Body of pancreas (tissue), 4 donors: ENCODE data around the gene ARL8B. TPM values are rescaled to one million over a fixed set of nuclear protein-coding genes. Genes with fewer than 3 reads are reported as not detected.

Experiments used
- ATAC-seq: fragments of 150-250 bp; one replicate; pipeline ENCODE4 v1.9.1; 2016
- DNase-seq, 4 donors: peaks; one replicate each; pipeline ENCODE4 v3.0.0-alpha.2; 2019
- H3K27ac ChIP-seq, 4 donors: fragments of 200-600 bp; sonication (generic); 1 replicate in 3 of 4; 2 replicates in 1 of 4; pipeline versions ENCODE4 v1.5.1 to v1.6.1; 2016 to 2019; ENCODE audit warnings: mild to moderate bottlenecking in 1 of 4, mixed read lengths in 1 of 4, moderate library complexity in 1 of 4
- H3K27me3 ChIP-seq, 2 donors: fragments of 200-600 bp; sonication (generic); one replicate each; pipeline ENCODE4 v1.6.0; 2016; ENCODE audit warnings: mild to moderate bottlenecking in 1 of 2
- H3K36me3 ChIP-seq, 2 donors: fragments of 200-600 bp; sonication (generic); replicated peaks in 1 of 2; 2 replicates each; pipeline ENCODE4 v1.5.1; 2016; ENCODE audit warnings: low read depth in 2 of 2; ENCODE audit not compliant: insufficient read depth in 1 of 2
- H3K4me1 ChIP-seq: fragments of 200-600 bp; sonication (generic); one replicate; pipeline ENCODE4 v1.6.0; 2016
- H3K4me3 ChIP-seq, 2 donors: fragments of 200-600 bp; sonication (generic); 1 replicate in 1 of 2; 2 replicates in 1 of 2; pipeline ENCODE4 v1.5.1; 2016 to 2019
- H3K9me3 ChIP-seq, 3 donors: fragments of 200-600 bp; sonication (generic); 1 replicate in 2 of 3; 2 replicates in 1 of 3; pipeline ENCODE4 v1.5.1; 2016
- POLR2A ChIP-seq, 3 donors: fragments of 450-650 bp; IDR thresholded peaks; one replicate each; pipeline ENCODE4 v1.6.1; 2016; ENCODE audit warnings: antibody characterized with exemption in 3 of 3, mild to moderate bottlenecking in 2 of 3
- WGBS, 2 donors: methylation state at CpG; one replicate each; pipeline ENCODE4 v1.1.5; 2017; 5-methylcytosine and 5-hydroxymethylcytosine counted together
- intact Hi-C: fragments of 100-400 bp; cut with DNase I; formaldehyde crosslinking; loops from one replicate; pipeline ENCODE4 v1.15.1; 2023
- total RNA-seq, 2 donors: library from RNA; depleted of rRNA; stranded (reverse); fragments of >200 nt; gene quantifications; one replicate each; pipeline ENCODE4 v1.1.0, GENCODE V29; 2016
- TF ChIP-seq, protein P1 (sequence below), 7 experiments: fragments of 450-650 bp in 4 of 7; fragments of 200-600 bp in 3 of 7; sonication (generic) in 3 of 7; IDR thresholded peaks; one replicate each; pipeline ENCODE4 v1.5.1; 2016 to 2019; ENCODE audit warnings: antibody characterized with exemption in 7 of 7

The ARL8B gene
- total RNA-seq, 2 donors from 2014 or later = 21.0 to 30.3 TPM

- ATAC-seq = no peak
Measured at GRCh38 chr3:5160940-5161858, 39.1 kb downstream of the ARL8B start.

DNA sequence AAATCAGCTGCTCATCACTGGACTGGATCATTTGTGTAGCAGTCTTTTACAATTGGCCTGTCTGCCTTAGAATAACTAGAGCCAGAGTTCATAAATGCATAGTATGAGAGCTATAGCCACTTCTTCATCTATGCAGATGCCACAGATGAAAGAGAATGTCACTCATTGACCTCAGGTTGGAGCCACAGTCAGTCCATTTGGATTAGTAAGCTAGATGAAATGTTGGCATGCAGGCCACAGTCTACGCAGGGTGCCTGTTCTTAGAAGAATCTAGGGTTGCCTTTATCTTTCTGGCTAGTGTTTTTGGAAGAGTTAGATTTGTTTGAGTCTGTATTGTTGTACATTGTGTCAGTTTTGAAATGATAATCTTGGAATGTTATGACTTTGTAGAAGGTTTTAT, 40.0 kb downstream of the ARL8B start:
- 47 to 52% methylated on average over 1 of the region's 1 CpG for WGBS, 2 donors
- H3K36me3 ChIP-seq = no peaks in the 10 kb centered on the region
- no peak overlapping the region for H3K27ac ChIP-seq
- intact Hi-C loops = no loop called here
- DNase-seq (no peak), ATAC-seq (no peak)
- H3K27me3 ChIP-seq = no peaks in the 10 kb centered on the region
- peaks cover 27% of the 10 kb centered on the region for H3K4me1 ChIP-seq
- no peaks in the 10 kb centered on the region for H3K9me3 ChIP-seq
- TF ChIP-seq POLR2A (IDR thresholded peaks at IDR 0.05) = no peak
- TF ChIP-seq, protein P1, sequence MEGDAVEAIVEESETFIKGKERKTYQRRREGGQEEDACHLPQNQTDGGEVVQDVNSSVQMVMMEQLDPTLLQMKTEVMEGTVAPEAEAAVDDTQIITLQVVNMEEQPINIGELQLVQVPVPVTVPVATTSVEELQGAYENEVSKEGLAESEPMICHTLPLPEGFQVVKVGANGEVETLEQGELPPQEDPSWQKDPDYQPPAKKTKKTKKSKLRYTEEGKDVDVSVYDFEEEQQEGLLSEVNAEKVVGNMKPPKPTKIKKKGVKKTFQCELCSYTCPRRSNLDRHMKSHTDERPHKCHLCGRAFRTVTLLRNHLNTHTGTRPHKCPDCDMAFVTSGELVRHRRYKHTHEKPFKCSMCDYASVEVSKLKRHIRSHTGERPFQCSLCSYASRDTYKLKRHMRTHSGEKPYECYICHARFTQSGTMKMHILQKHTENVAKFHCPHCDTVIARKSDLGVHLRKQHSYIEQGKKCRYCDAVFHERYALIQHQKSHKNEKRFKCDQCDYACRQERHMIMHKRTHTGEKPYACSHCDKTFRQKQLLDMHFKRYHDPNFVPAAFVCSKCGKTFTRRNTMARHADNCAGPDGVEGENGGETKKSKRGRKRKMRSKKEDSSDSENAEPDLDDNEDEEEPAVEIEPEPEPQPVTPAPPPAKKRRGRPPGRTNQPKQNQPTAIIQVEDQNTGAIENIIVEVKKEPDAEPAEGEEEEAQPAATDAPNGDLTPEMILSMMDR (IDR thresholded peaks at IDR 0.05) = no peak
- H3K4me3 ChIP-seq = no peak overlapping the region

More at GRCh38 chr3:5160940-5161858, 39.1 kb downstream of the ARL8B start:
- 66 to 69% methylated on average over 4 of the region's 4 CpGs for WGBS, 2 donors
- no peak overlapping the region for H3K27ac ChIP-seq
- no peak overlapping the region for H3K4me3 ChIP-seq
- no peaks in the 10 kb centered on the region for H3K36me3 ChIP-seq
- H3K27me3 ChIP-seq = no peaks in the 10 kb centered on the region
- no peak for DNase-seq
- TF ChIP-seq POLR2A (IDR thresholded peaks at IDR 0.05) = no peak
- TF ChIP-seq, protein P1 (IDR thresholded peaks at IDR 0.05) = no peak
- peaks cover 20% of the 10 kb centered on the region for H3K4me1 ChIP-seq
- no peaks in the 10 kb centered on the region for H3K9me3 ChIP-seq
- intact Hi-C loops = no loop called here

DNA sequence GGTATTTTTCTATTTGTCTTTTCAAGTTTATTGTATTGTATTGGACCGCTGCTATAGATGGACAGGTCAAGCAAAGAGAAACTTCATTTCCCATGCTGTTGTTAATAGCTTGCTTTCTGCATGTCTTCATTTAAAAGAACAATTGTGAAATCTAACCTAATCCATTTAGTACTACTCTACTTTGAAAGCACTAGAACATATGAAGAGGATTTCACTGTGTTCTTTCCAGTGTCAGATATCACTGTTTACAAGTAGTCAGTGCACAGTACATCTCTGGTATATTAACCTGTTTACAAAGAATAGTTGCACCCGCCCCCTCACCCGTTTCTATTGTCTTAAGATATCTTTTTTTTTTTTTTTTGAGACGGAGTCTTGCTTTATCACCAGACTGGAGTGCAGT, 43.6 kb downstream of the ARL8B start:
- ATAC-seq (no peak), DNase-seq (no peak)
- Histone ChIP-seq H3K9me3 (no peaks in the 10 kb centered on the region), H3K27ac (no peak overlapping the region), H3K4me3 (no peak overlapping the region), H3K4me1 (peaks cover 38% of the 10 kb centered on the region), H3K27me3 (no peaks in the 10 kb centered on the region), H3K36me3 (no peaks in the 10 kb centered on the region)
- 72 to 78% methylated on average over 4 of the region's 4 CpGs for WGBS, 2 donors
- TF ChIP-seq POLR2A (IDR thresholded peaks at IDR 0.05) = no peak
- TF ChIP-seq, protein P1 (IDR thresholded peaks at IDR 0.05) = no peak
- intact Hi-C loops = no loop called here

GRCh38 chr3:5166846-5167245, 44.8 kb downstream of the ARL8B start:
- Histone ChIP-seq H3K36me3 (no peaks in the 10 kb centered on the region), H3K4me3 (no peak overlapping the region), H3K4me1 (peaks cover 28% of the 10 kb centered on the region), H3K27me3 (no peaks in the 10 kb centered on the region), H3K27ac (no peak overlapping the region), H3K9me3 (no peaks in the 10 kb centered on the region)
- intact Hi-C loops = no loop called here
- 52 to 55% methylated on average over 2 of the region's 2 CpGs for WGBS, 2 donors
- ATAC-seq (no peak), DNase-seq (no peak)
- TF ChIP-seq, protein P1 (IDR thresholded peaks at IDR 0.05) = no peak
- no peak for TF ChIP-seq POLR2A (IDR thresholded peaks at IDR 0.05)
